ENCODE results near the gene TDRD12.
A peak's percentile ranks its signal among the peaks of the same experiment; 100 is the strongest.

Gene TDRD12, protein sequence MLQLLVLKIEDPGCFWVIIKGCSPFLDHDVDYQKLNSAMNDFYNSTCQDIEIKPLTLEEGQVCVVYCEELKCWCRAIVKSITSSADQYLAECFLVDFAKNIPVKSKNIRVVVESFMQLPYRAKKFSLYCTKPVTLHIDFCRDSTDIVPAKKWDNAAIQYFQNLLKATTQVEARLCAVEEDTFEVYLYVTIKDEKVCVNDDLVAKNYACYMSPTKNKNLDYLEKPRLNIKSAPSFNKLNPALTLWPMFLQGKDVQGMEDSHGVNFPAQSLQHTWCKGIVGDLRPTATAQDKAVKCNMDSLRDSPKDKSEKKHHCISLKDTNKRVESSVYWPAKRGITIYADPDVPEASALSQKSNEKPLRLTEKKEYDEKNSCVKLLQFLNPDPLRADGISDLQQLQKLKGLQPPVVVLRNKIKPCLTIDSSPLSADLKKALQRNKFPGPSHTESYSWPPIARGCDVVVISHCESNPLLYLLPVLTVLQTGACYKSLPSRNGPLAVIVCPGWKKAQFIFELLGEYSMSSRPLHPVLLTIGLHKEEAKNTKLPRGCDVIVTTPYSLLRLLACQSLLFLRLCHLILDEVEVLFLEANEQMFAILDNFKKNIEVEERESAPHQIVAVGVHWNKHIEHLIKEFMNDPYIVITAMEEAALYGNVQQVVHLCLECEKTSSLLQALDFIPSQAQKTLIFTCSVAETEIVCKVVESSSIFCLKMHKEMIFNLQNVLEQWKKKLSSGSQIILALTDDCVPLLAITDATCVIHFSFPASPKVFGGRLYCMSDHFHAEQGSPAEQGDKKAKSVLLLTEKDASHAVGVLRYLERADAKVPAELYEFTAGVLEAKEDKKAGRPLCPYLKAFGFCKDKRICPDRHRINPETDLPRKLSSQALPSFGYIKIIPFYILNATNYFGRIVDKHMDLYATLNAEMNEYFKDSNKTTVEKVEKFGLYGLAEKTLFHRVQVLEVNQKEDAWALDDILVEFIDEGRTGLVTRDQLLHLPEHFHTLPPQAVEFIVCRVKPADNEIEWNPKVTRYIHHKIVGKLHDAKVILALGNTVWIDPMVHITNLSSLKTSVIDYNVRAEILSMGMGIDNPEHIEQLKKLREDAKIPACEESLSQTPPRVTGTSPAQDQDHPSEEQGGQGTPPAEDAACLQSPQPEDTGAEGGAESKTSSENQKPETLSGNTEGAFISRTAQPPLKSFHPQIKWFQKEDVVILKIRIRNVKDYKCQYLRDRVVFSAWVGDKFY (N-terminal part only)

DNA sequence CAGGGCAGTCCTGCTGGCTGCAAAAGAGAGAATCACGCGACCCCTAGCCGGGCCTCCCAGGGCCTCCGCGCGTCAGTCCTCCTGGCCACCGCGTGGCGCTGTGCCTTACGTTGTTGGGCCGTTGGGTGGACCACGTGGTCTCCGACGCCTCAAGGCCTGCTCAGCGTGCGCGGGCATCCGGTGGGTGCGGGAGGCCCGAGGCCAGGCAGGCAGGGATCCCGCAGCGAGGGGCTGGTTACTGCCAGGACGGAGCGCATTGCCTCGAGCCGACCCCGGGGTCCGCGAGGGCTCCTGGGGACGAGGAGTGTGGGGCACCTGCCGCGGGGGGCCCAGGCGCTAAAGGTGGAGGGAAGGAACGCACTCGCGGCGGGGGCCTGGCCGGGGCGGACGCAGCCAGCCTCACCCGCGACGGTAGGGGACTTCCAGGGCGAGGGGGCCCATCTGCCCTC lies at the start of gene TDRD12:
TSS of gene TDRD12 (plus strand) at position 157 of the 449 bp plus-strand sequence. CDS start 306 bp downstream, outside the sequence.
- FAIRE-seq: no peak

DNA sequence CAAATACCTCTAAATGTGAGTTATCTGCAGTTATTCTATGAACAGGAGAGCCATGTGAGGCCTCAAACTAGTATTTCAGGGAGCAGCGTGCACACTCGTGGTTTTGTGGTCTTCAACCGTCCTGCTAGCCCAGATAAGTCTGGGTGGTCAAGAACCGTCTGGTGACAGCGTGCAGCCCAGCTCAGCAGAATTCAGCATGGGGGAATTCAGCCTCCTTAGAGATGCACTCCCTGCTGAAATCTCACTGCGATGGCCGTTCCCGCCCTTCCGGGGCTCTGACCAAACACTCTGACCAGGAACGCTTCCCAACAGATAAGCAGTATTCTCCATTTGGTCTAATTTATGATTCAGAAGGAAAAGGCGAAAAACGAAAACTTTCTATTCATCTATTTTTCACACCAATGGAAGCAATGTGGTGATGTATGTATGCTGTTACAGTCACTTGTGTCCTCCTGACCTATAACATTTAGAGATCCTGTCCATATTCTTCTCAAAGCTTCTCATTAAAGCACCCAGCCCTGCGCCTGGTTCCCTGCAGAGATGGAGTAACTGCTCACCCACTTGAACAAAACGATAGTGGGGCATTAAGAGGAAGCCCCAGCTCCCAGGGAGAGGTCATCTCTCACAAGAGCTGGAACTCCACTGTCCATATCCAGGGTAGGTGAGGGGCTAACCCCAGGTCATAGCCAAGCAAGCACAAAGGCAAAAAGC lies 47.5 kb upstream of the TDRD12 start:
- FAIRE-seq: no peak

DNA sequence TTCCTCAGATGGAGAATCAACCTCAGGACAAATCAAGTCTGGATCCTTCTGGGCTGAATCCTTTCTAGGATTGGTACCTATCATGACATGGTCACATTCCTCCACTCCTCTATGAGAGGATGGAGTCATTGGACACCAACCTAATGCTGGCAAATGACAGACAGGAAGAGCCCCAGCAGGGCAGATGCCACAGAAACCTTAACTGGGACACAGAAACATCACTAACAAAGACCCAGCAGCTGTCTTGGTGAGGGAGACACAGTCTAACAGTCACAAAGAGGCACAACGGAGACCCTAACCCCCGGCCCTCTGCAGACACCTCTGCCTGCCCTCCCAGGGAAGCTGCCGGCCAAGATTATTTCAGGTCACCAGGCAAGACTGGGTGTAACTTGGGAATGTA lies 46.7 kb upstream of the TDRD12 start:
- FAIRE-seq: no peak

DNA sequence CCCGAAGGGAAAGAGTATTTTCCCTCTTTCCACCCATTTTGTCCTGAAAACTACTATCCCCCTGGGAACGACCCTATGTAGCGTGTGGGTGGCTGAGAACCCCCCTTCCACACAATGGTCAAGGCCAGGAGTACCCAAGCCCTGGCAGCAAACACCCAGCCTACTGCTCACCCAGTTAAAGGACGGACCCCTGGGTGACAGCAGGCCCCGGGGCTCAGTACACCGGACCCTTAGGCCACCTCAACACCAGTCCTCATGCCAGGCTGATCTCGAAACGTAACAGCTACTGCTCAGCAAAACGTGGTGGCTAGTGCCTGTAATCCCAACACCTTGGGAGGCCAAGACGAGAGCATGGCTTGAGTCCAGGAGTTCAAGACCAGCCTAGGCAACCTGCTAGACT lies 46.0 kb upstream of the TDRD12 start:
- no peak for FAIRE-seq

DNA sequence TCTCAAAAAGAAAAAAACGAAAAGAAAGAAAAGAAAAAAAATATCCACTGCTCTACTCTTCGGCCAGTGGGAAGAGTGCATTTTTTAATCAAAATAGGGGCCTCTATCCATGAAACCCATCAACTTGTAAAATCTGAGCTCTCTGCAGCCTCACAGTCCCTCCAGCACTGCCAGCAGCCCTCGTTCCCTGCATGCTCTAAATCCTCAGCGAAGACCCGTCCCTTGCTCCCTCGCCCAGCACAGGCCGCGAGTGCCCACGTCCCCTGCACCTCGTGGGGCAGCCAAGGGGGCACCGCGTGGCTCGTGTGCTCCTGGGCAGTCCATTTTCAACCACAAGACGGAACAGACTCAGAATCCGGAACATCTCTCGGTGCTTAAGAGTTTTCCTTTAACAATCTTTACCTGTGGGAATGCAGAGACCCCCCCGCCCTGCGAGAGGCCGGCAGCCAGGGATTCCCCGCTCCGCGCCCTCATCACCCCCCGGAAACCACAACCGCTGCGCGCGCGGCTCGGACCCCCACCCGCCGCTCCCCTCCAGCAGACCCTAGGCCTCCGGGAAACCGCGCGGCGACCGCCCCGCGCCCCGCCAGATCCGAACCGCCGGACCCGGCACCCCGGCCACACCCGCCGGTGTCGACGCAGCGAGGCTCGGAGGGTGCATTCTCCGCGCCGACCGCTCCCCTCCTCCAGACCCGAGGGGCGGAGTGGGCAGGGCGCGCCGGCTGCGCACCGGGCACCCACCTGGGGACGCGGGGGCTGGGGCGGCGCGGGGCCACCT lies 45.2 kb upstream of the TDRD12 start:
- no peak for FAIRE-seq

DNA sequence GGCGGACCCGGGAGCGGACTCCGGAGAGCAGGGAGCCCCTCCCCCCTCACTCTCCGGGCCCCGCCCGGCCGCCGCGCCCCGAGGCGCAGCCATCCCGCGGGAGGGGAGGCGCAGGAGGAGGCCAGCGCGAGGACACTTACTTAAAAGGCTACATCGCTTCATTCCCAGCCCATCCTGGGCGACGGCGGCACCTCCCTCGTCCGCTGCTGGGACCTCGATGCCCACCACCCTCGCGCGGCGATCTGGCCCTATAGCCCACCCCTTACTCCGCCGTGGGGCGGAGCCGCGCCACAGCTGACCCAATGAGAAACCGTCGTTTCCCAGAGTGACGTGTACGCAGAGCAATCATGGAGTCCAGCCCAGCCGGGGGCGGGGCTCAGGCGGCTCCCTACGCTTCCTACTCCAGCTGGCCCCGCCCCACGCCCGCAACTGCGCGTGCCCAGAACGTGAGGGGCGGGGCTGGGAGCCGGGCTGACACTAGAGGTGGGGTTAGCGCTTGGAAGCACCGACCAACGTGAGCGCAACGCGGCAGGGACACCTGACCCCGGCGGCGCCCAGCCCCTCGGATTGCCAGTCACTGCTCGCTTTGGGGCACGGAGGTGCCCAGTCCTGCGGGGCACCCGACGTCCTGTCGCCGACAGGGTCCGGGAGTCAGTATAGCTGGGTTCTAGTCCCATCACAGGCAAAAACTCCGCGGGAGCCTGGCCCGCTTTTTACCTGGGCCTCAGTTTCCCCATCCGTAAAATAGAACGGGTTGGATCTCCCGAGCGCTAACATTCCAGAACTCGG lies 44.4 kb upstream of the TDRD12 start, which contains the start of gene ANKRD27:
TSS of gene ANKRD27 (minus strand) at position 250 of the 789 bp plus-strand sequence. CDS start 16,165 bp downstream, outside the sequence.
- FAIRE-seq: peak; percentile 76

DNA sequence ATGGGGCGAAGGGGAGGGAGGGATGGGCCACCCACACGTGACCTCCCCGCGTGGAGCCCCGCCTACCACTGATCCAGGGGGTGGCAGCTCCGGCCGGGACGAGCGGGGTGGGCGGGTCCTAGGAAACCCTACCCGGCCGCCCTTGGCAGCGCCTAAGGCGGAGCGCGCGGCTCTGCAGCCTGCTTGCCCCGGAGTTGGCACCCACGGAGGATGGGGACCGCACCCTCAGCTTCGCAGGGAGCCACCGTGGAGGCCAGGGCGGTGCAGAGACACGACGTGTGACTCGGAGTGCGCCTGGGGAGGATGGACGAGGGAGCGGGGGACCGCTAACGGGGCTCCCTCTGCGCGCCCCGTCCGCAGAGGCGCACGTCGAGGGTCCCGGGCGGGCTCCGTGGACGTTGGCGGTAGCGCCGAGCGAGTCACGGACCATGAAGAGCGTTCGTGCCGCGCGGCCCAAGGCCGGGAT lies 43.8 kb upstream of the TDRD12 start, which contains the start of gene RGS9BP:
TSS of gene RGS9BP (plus strand) at position 129 of the 466 bp plus-strand sequence. CDS start 416 bp downstream, outside the sequence.
- no peak for FAIRE-seq

DNA sequence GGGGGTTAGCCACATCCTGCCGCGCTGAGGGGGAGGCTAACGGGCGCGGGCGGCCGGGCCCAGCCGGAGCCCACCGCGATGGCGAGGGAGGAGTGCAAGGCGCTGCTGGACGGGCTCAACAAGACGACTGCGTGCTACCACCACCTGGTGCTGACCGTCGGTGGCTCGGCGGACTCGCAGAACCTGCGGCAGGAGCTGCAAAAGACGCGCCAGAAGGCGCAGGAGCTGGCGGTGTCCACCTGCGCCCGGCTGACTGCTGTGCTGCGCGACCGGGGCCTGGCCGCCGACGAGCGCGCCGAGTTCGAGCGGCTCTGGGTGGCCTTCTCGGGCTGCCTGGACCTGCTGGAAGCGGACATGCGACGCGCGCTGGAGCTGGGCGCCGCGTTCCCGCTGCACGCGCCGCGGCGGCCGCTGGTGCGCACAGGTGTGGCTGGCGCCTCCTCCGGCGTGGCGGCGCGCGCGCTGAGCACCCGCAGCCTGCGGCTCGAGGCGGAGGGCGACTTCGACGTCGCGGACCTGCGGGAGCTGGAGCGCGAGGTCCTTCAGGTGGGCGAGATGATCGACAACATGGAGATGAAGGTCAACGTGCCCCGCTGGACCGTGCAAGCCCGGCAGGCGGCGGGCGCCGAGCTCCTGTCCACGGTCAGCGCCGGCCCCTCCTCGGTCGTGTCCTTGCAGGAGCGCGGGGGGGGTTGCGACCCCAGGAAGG lies 43.2 kb upstream of the TDRD12 start:
- no peak for FAIRE-seq

DNA sequence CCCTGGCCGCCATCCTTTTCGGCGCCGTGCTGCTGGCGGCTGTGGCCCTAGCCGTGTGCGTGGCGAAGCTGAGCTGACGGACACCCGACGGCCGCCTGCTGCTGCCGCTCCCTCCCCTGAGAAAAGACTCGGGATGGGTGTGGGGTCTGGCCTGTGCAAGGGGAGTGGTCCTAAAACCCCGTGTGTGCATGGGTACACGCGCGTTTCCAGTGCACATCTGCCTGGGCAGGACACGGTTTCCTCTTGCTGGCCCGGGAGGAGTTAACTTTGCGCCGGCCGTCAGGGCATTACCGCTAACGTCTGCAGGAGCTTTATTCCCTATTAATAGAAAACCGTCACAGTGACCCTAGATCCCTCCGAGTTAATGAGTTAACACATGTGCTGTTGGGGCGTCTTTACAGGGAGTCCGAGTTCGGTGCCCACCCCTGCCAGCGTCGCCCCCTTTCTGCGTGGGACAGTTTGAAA lies 42.6 kb upstream of the TDRD12 start:
- FAIRE-seq: no peak

DNA sequence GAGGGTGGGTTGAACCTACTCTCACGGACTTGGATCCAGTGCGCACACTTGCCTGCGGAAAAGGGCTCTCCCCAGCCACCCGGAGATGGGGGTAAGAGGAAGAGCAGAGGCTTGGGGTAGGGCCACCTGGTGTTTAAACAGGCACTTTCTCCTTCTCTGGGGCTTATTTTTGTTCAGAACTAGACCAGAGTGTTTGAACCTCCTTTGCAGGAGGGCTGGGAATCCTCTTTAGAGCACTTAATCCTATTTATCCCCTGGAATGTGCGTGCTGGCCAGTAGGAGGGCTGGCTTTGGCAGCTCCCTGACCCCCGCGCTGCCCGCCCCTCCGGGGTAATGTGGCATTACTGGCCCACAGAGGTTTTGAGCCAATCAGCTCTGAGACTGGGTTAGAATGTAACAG lies 41.9 kb upstream of the TDRD12 start:
- FAIRE-seq: no peak

DNA sequence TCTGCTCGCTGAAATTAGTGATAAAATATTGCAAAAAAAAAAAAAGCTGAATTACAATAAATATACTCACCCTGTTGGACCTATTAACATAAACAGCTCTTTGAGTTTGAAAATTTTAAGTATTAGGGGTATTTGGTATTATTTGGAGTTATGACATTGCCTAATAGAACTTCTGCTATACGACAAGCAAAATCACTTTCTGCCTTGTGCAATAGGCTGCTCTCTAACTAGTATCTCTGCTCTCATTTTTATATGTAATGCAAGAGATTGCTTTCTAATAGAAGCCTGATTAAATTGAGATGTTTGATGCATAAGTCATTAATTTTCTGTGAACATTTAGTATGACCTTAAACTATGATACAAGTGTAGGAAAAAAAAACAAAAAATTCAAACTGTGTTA lies 38.6 kb upstream of the TDRD12 start:
- no peak for FAIRE-seq

DNA sequence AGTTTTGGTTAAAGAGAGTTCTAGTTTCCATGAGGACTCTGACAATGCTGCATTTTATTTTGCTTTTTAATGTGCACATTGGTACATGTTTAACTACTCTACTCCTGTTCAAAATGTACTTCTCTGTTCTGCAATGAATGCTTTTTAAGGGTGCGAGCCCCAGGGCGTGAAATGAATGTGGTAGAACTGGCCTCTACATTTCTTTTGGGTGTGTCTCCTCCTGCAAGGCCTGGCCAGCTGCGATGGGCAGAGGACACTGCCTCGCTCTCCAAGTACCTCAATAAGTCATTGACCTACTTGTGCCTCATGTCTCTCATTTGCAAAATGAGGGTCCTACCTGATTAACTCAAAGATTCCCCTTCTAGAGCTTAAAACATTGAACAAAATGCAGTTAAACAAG lies 37.2 kb upstream of the TDRD12 start:
- no peak for FAIRE-seq

DNA sequence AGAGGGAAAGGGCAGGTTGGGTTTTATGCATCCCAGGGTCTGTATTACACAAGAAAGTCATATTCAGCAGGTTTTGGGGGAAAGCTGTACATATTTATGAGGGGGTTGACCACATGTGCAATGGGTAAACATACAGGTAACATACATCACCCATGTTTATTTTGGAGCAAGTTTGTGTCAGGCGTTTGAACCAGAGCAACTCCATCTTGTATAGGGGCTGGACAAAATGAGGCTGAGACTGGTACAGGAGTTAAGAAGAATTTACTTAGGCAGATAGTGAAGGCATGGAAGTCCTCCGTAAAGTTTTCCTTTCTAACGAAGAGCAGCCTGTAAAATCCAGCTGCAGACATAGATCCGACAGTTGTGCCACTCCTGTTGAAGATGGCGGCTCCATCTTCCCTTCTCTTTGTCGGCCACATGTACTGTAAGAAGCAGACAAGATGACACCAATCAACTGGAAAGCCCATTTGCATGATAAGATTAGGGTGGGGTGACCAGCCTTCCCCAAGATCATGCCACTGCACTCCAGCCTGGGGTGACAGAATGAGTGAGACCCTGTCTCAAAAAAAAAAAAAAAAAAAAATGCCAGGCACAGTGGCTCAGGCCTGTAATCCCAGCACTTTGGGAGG lies 32.6 kb upstream of the TDRD12 start:
- FAIRE-seq: no peak

DNA sequence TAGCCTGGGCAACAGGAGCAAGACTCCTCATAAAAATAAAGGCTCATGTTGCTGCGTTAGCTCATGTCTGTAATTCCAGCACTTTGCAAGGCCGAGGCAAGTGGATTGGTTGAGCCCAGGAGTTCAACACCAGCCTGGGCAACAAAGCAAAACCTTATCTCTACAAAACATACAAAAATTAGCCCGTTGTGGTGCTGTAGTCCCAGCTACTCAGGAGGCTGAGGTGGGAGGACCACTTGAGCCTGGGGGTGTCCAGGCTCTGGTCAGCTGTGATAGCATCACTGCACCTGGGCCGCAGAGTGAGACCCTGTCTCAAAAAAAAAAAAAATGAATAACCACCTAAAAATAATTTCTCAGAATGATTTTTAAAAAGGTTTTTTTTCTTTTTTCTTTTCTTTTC lies 31.9 kb upstream of the TDRD12 start:
- no peak for FAIRE-seq

DNA sequence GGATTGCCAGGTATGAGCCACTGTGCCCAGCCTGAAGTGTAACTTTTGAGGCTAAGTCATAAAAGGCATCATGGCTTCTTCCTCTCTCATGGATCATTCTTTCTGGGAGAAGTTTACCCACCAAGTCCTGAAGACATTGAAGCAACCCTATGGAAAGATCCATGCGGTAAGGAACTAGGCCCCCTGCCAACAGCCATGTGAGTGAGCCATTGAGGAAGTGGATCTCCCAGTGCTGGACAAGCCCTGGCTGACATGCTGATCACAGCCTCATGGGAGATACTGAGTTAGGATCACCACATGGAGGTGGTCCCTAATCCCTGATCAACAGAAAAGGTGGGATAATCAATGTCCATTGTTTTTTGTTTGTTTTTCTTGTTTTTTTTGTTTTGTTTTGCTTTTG lies 31.3 kb upstream of the TDRD12 start:
- no peak for FAIRE-seq

DNA sequence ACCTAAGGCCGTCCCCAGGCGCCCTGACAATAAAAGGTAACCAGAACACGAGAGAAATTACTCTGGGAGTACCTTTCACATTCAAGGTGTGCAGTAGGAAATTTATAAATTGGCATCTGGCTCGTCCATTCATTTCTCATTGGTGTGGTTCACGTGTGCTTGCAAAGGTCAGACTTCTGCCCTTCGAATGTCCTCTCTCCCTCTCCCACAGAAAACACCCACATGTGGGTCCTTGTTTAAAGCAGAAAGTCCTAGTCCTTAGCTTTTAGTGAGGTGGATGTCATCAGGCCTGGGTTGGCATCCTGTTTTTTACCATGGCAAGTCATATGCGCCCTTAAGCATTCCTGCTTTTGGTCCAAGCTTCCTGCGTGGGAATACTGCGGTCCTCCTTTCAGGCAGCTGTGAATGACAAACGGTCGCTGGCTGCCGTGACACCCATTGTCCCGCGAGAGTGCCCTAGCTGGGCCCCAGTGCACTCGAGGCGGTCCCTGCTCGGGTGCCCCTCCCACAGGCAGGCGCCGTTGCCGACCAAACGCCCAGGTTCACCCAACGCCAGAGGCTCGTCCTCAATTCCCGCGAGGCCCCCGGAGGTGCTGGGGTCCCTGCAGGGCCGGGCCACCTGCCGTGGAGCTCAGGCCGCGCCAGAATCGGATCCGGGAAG lies 28.1 kb upstream of the TDRD12 start, which contains the start of gene NUDT19:
TSS of gene NUDT19 (plus strand) at position 531 of the 661 bp plus-strand sequence. CDS start 140 bp downstream, outside the sequence.
- no peak for FAIRE-seq

DNA sequence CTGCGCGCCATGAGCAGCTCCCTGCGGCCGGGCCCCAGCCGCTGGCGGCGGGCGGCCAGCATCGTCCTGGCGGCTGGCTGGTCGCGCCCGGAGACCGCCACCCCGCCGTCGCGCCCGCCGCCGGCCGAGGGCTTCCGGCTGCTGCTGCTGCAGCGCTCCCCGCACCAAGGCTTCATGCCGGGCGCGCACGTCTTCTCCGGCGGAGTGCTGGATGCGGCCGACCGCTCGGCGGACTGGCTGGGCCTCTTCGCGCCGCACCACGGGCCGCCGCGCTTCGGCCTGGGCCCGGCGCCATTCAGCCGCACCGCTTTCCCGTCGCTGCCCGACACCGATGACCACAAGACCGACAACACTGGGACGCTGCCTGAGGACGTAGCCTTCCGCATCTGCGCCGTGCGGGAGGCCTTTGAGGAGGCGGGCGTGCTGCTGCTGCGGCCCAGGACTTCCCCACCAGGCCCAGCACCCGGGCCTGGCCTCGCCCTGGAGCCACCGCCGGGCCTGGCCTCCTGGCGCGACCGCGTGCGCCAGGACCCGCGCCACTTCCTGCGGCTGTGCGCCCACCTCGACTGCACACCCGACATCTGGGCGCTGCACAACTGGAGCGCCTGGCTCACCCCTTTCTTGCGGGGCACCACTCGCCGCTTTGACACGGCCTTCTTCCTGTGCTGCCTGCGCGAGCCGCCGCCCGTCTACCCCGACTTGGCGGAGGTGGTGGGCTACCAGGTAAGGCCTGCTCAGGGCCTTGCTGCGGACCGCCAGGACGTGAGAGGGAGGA lies 27.4 kb upstream of the TDRD12 start:
- FAIRE-seq: no peak

DNA sequence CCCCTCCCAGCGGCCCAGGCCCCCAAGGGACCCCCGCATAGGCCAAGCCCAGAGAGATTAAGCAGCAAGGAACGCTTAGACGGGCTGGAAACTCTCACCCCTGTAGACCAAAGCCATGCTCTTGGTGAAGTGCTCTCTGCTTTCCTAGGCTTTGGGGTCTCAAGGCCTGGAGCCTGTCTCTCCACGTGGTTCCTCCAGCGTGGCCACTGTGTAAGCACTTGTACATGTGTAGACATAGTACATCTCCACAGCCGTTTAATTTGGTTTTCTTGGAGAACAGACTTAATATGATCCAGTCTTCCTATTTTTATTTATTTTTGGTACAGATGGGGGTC lies 26.9 kb upstream of the TDRD12 start:
- no peak for FAIRE-seq

All from TTC549 (cell line).